ENCODE measurements around the gene BEGAIN.

Gene BEGAIN

GRCh38 chr14:100582496-100583165 lies 4.6 kb downstream of the BEGAIN start:
- no peaks in the 10 kb centered on the region for H3K79me2 ChIP-seq (ENCODE audit: insufficient read depth, low read length)
- H3K9ac ChIP-seq (ENCODE audit: low read length): no peak overlapping the region
- H3K4me1 ChIP-seq (ENCODE audit: insufficient read depth, low read length, severe bottlenecking): no peaks in the 10 kb centered on the region
- H3K36me3 ChIP-seq (ENCODE audit: insufficient read depth, low read length): no peaks in the 10 kb centered on the region
- H3K9me2 ChIP-seq (ENCODE audit: low read depth, low read length): no peaks in the 10 kb centered on the region
- no peak overlapping the region for H3K4me2 ChIP-seq (ENCODE audit: low read length)
- H2AFZ ChIP-seq (ENCODE audit: low read length): no peak overlapping the region
- H4K20me1 ChIP-seq (ENCODE audit: insufficient read depth, low read length): no peaks in the 10 kb centered on the region
- no peak overlapping the region for H3K27ac ChIP-seq (ENCODE audit: low read depth, low read length, poor library complexity, severe bottlenecking)
- TF ChIP-seq EZH2 (IDR thresholded peaks at IDR 0.05; ENCODE audit: borderline replicate concordance, low read length): no peak
- no peak for TF ChIP-seq CTCF (IDR thresholded peaks at IDR 0.05; ENCODE audit: low read length)
- H3K4me3 ChIP-seq (ENCODE audit: low read depth, low read length, poor library complexity, severe bottlenecking): no peak overlapping the region
- H3K9me3 ChIP-seq (ENCODE audit: low read length): no peaks in the 10 kb centered on the region
- no peaks in the 10 kb centered on the region; the same call in 1 of the 2 replicates for H3K27me3 ChIP-seq (ENCODE audit: insufficient read depth, low read length)
- no peaks in the 10 kb centered on the region for H3F3A ChIP-seq (ENCODE audit: insufficient read depth, low read length)

- no peak overlapping the region for H2AFZ ChIP-seq (ENCODE audit: low read length)
- TF ChIP-seq CTCF (IDR thresholded peaks at IDR 0.05; ENCODE audit: low read length) (no peak), EZH2 (IDR thresholded peaks at IDR 0.05; ENCODE audit: borderline replicate concordance, low read length) (no peak)
- H3K27ac ChIP-seq (ENCODE audit: low read depth, low read length, poor library complexity, severe bottlenecking): no peak overlapping the region
- no peaks in the 10 kb centered on the region for H3K79me2 ChIP-seq (ENCODE audit: insufficient read depth, low read length)
- H3K4me1 ChIP-seq (ENCODE audit: insufficient read depth, low read length, severe bottlenecking): no peaks in the 10 kb centered on the region
- H3K27me3 ChIP-seq (ENCODE audit: insufficient read depth, low read length): no peaks in the 10 kb centered on the region; the same call in 1 of the 2 replicates
- no peaks in the 10 kb centered on the region for H3K36me3 ChIP-seq (ENCODE audit: insufficient read depth, low read length)
- no peak overlapping the region for H3K9ac ChIP-seq (ENCODE audit: low read length)
- no peaks in the 10 kb centered on the region for H3F3A ChIP-seq (ENCODE audit: insufficient read depth, low read length)
- H4K20me1 ChIP-seq (ENCODE audit: insufficient read depth, low read length): no peaks in the 10 kb centered on the region
- H3K9me3 ChIP-seq (ENCODE audit: low read length): no peaks in the 10 kb centered on the region
- no peaks in the 10 kb centered on the region for H3K9me2 ChIP-seq (ENCODE audit: low read depth, low read length)
- no peak overlapping the region for H3K4me3 ChIP-seq (ENCODE audit: low read depth, low read length, poor library complexity, severe bottlenecking)
- H3K4me2 ChIP-seq (ENCODE audit: low read length): no peak overlapping the region
These were observed 5.7 kb downstream of the BEGAIN start for GRCh38 chr14:100581228-100582145.

DNA sequence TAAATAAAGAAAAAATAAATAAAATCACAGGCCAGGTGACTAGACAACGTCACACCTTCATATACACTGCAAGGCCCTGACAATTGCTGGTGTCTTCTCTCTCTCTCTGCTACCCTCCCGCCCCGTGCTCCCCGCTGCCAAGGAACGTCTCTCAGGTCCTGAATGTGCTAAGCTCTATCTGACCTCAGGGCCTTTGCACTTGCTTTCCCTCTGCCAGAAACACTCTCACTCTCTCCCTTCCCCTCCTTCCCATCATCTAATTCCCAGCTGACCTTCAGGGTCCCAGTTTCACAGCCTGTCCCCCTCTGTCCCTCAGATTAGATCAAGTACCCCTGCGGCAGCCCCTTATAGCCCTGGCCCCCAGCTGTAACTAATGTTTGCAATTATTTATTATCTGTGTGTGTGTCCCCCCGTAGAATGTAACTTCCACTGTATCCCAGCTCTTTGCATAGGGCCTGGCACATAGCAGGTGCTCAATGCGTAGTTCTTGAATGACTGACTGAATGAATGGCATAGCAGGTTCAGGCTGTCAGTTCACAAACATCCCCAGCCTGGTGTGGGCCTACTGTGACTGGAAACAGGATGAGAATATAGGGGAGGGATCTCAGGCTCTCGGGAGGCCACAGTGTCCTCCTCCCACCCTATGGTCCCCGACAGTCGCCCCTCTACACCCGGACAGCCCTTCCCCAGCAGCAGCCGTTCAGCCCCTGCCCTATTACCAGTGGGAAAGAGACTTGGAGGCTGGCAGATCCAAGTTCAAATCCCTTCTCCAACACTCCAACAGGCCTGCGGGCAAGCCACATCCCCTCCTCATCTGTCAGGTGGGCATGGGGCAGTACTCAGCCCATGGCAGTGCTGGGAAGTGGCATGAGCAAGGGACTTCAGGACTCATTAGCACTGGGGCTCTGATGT lies 6.6 kb downstream of the BEGAIN start:
- TF ChIP-seq CTCF (IDR thresholded peaks at IDR 0.05; ENCODE audit: low read length) (no peak), EZH2 (IDR thresholded peaks at IDR 0.05; ENCODE audit: borderline replicate concordance, low read length) (no peak)
- Histone ChIP-seq H3K9me2 (ENCODE audit: low read depth, low read length) (no peaks in the 10 kb centered on the region), H3K4me1 (ENCODE audit: insufficient read depth, low read length, severe bottlenecking) (no peaks in the 10 kb centered on the region), H2AFZ (ENCODE audit: low read length) (no peak overlapping the region), H3K27me3 (ENCODE audit: insufficient read depth, low read length) (no peaks in the 10 kb centered on the region; the same call in 1 of the 2 replicates), H3K27ac (ENCODE audit: low read depth, low read length, poor library complexity, severe bottlenecking) (no peak overlapping the region), H3K4me2 (ENCODE audit: low read length) (no peak overlapping the region), H3K4me3 (ENCODE audit: low read depth, low read length, poor library complexity, severe bottlenecking) (no peak overlapping the region), H3K9ac (ENCODE audit: low read length) (no peak overlapping the region), H3K9me3 (ENCODE audit: low read length) (no peaks in the 10 kb centered on the region), H3K36me3 (ENCODE audit: insufficient read depth, low read length) (no peaks in the 10 kb centered on the region), H3K79me2 (ENCODE audit: insufficient read depth, low read length) (no peaks in the 10 kb centered on the region), H3F3A (ENCODE audit: insufficient read depth, low read length) (no peaks in the 10 kb centered on the region), H4K20me1 (ENCODE audit: insufficient read depth, low read length) (no peaks in the 10 kb centered on the region)

All from OCI-LY1 (cell line).